ENCODE data around the gene MEF2D. TPM values are rescaled to one million over a fixed set of nuclear protein-coding genes. Genes with fewer than 3 reads are reported as not detected.

MEF2D gene
- total and polyA plus RNA-seq, 2 donors (not counting 1 experiment from before 2014, with no cell fraction given) = 65.6 to 128 TPM

GRCh38 chr1:156510709-156511108 is 10.1 kb upstream of the MEF2D start:
- Mint-ChIP-seq H3K9me3 (ENCODE audit: insufficient read depth) (no peaks in the 10 kb centered on the region), H3K27ac (no peak overlapping the region), H3K27me3 (no peaks in the 10 kb centered on the region), H3K4me1 (peaks cover 26% of the 10 kb centered on the region), H3K4me3 (no peak overlapping the region)
- Histone ChIP-seq H4K20me1 (ENCODE audit: control insufficient read depth, insufficient read depth, low read length, poor library complexity, severe bottlenecking) (no peaks in the 10 kb centered on the region), H3K4me3 (ENCODE audit: control extremely low read depth in 1 of 5, extremely low read depth in 1 of 5, insufficient read depth in 1 of 5, low read depth in 2 of 5, low read length in 4 of 5) (no peak overlapping the region), H3K27me3 (replicated peaks in 1 of 4; ENCODE audit: control extremely low read depth in 1 of 4, control insufficient read depth in 3 of 4, insufficient read depth in 4 of 4, low read length in 3 of 4) (no peaks in the 10 kb centered on the region), H3K9me3 (ENCODE audit: control extremely low read depth in 1 of 3, control insufficient read depth in 2 of 3, insufficient read depth in 1 of 3, low read length in 2 of 3) (no peaks in the 10 kb centered on the region), H3K27ac (ENCODE audit: low read length in 2 of 2) (no peak overlapping the region), H3K9ac (ENCODE audit: low read length) (no peak overlapping the region), H3K4me1 (ENCODE audit: control insufficient read depth in 2 of 2, insufficient read depth in 2 of 2, low read length in 2 of 2) (peaks cover 6 to 20% of the 10 kb centered on the region in 2 donors), H3K79me2 (ENCODE audit: control insufficient read depth, insufficient read depth, low read length) (no peaks in the 10 kb centered on the region), H3K36me3 (replicated peaks in 1 of 2; ENCODE audit: control extremely low read depth in 1 of 2, control insufficient read depth in 1 of 2, extremely low read depth in 1 of 2, insufficient read depth in 2 of 2, low read length in 1 of 2) (no peaks in the 10 kb centered on the region), H2AFZ (ENCODE audit: insufficient read depth, low read depth, low read length, poor library complexity, severe bottlenecking) (no peak overlapping the region), H3K4me2 (replicated peaks; ENCODE audit: low read depth, low read length, poor library complexity, severe bottlenecking) (no peak overlapping the region)
- 99% methylated on average over 9 of the region's 13 CpGs for WGBS (ENCODE audit: insufficient coverage)
- ChIA-PET CTCF (interaction anchor here (1.3 to 2.8 kb wide), 2 partner anchors 12 to 15 kb away, joined by 5 to 9 read pairs; no protein-coding TSS in a partner anchor), POLR2A (no interaction called here)
- DNase-seq = no peak
- no peak for ATAC-seq (ENCODE audit: low read depth)
- intact Hi-C loops (cut with micrococcal nuclease) = no loop called here
- TF ChIP-seq EZH2 (IDR thresholded peaks at IDR 0.05; ENCODE audit: borderline replicate concordance, insufficient read depth, low read depth, low read length, poor library complexity, severe bottlenecking) (no peak), CTCF (IDR thresholded peaks at IDR 0.05) (no peak)

- intact Hi-C loops (cut with micrococcal nuclease) = loop anchor here (10.0 kb wide), 1 partner anchor 1185 kb away; the partner anchor contains the start of gene RUSC1
- H3K4me1 ChIP-seq (ENCODE audit: control insufficient read depth in 2 of 2, insufficient read depth in 2 of 2, low read length in 2 of 2) = peaks cover 13 to 28% of the 10 kb centered on the region in 2 donors
- H3K9me3 ChIP-seq (ENCODE audit: control extremely low read depth in 1 of 3, control insufficient read depth in 2 of 3, insufficient read depth in 1 of 3, low read length in 2 of 3) = no peaks in the 10 kb centered on the region
- H3K27me3 ChIP-seq (replicated peaks in 1 of 4; ENCODE audit: control extremely low read depth in 1 of 4, control insufficient read depth in 3 of 4, insufficient read depth in 4 of 4, low read length in 3 of 4) = no peaks in the 10 kb centered on the region
- H3K79me2 ChIP-seq (ENCODE audit: control insufficient read depth, insufficient read depth, low read length) = no peaks in the 10 kb centered on the region
- H3K27me3 Mint-ChIP-seq = no peaks in the 10 kb centered on the region
- ATAC-seq (ENCODE audit: low read depth) (no peak), DNase-seq (no peak)
- no peak overlapping the region for H3K4me3 ChIP-seq (ENCODE audit: control extremely low read depth in 1 of 5, extremely low read depth in 1 of 5, insufficient read depth in 1 of 5, low read depth in 2 of 5, low read length in 4 of 5)
- no peaks in the 10 kb centered on the region for H3K36me3 ChIP-seq (replicated peaks in 1 of 2; ENCODE audit: control extremely low read depth in 1 of 2, control insufficient read depth in 1 of 2, extremely low read depth in 1 of 2, insufficient read depth in 2 of 2, low read length in 1 of 2)
- no peak overlapping the region for H3K27ac ChIP-seq (ENCODE audit: low read length in 2 of 2)
- H3K4me2 ChIP-seq (replicated peaks; ENCODE audit: low read depth, low read length, poor library complexity, severe bottlenecking) = no peak overlapping the region
- CTCF ChIA-PET = interaction anchor here (1.2 to 2.8 kb wide), 6 partner anchors 11 to 99 kb away, joined by 3 to 9 read pairs (median 4); no protein-coding TSS in a partner anchor
- peaks cover 37% of the 10 kb centered on the region for H3K4me1 Mint-ChIP-seq
- TF ChIP-seq EZH2 (IDR thresholded peaks at IDR 0.05; ENCODE audit: borderline replicate concordance, insufficient read depth, low read depth, low read length, poor library complexity, severe bottlenecking) (no peak), CTCF (IDR thresholded peaks at IDR 0.05) (no peak)
- H4K20me1 ChIP-seq (ENCODE audit: control insufficient read depth, insufficient read depth, low read length, poor library complexity, severe bottlenecking) = no peaks in the 10 kb centered on the region
- no peak overlapping the region for H3K4me3 Mint-ChIP-seq
- H3K27ac Mint-ChIP-seq = no peak overlapping the region
- H3K9ac ChIP-seq (ENCODE audit: low read length) = no peak overlapping the region
- no peak overlapping the region for H2AFZ ChIP-seq (ENCODE audit: insufficient read depth, low read depth, low read length, poor library complexity, severe bottlenecking)
- WGBS (ENCODE audit: insufficient coverage) = 97% methylated on average over 5 of the region's 9 CpGs
- POLR2A ChIA-PET = interaction anchor here (0.6 kb wide), 1 partner anchor 9 kb away, joined by 3 read pairs; the partner anchor contains the start of gene MEF2D
- H3K9me3 Mint-ChIP-seq (ENCODE audit: insufficient read depth) = no peaks in the 10 kb centered on the region
These were observed 9.0 kb upstream of the MEF2D start for GRCh38 chr1:156509424-156510034.
